K562 (cell line): ENCODE measurements around the gene LHFPL5. TPM values are rescaled to one million over a fixed set of nuclear protein-coding genes. Genes with fewer than 3 reads are reported as not detected.

Experiments
- ATAC-seq: fragments of 200-7000 bp; cut with Tn5 transposase; 3 replicates; pipeline ENCODE4 v1.9.1; 2020; ENCODE audit warnings: moderate library complexity
- BruUV-seq: library from RNA; stranded (reverse); fragments of 400-500 nt; replicated peaks from 2 replicates; lab custom pipeline; 2021; lab: Mats Ljungman, UMichigan
- CTCF ChIA-PET: fragments of 300-600 bp; formaldehyde crosslinking; extraction: SDS; loops from one replicate; lab custom pipeline; 2021; ENCODE audit warnings: low intra/inter-chr PET ratio; lab: Yijun Ruan, JAX
- POLR2A ChIA-PET: fragments of 300-600, 350-650 bp; sonication (Branson Sonifier 250); formaldehyde crosslinking; extraction: SDS; loops from one replicate; lab custom pipeline; 2021; ENCODE audit warnings: antibody characterized with exemption, inconsistent platforms; lab: Yijun Ruan, JAX
- DNase-seq, 4 experiments: peaks; one replicate each; pipeline versions ENCODE4 v3.0.0 to v3.0.0-alpha.2; 2011 to 2018; ENCODE audit warnings: low spot score in 3 of 4, mixed read lengths in 3 of 4; ENCODE audit errors: extremely low read depth in 1 of 4
- FAIRE-seq: peaks from 2 replicates; lab custom pipeline; 2011; peaks lifted over from hg19 to GRCh38; lab: Jason Lieb, UNC
- H2AFZ ChIP-seq: 2 replicates; pipeline ENCODE4 v1.6.0; 2011; ENCODE audit warnings: low read depth, low read length, control low read depth, inconsistent platforms
- H3K27ac ChIP-seq: fragments of 200-600 bp; 3 replicates; pipeline ENCODE4 v1.8.0; 2011; ENCODE audit warnings: low read depth, mild to moderate bottlenecking, control low read depth, inconsistent platforms, low read length, moderate library complexity, mixed read lengths; ENCODE audit errors: extremely low read depth
- H3K27me3 ChIP-seq, 2 experiments: fragments of 300-600 bp in 1 of 2; 2 replicates in 1 of 2; 3 replicates in 1 of 2; pipeline versions ENCODE4 v1.6.0 to v1.8.0; 2011; ENCODE audit warnings: inconsistent platforms in 2 of 2, low read length in 2 of 2, mild to moderate bottlenecking in 1 of 2, mixed read lengths in 1 of 2, moderate library complexity in 1 of 2; ENCODE audit not compliant: control insufficient read depth in 2 of 2, insufficient read depth in 2 of 2
- H3K36me3 ChIP-seq: fragments of 300-600 bp; 3 replicates; pipeline ENCODE4 v1.8.0; 2011; ENCODE audit warnings: mild to moderate bottlenecking, low read length, inconsistent platforms; ENCODE audit not compliant: control insufficient read depth, insufficient read depth
- H3K4me1 ChIP-seq, 2 experiments: fragments of 200-600 bp in 1 of 2; replicated peaks in 1 of 2; 2 replicates in 1 of 2; 3 replicates in 1 of 2; pipeline versions ENCODE4 v1.5.1 to v1.8.0; 2011; ENCODE audit warnings: inconsistent platforms in 2 of 2, low read length in 2 of 2, mild to moderate bottlenecking in 1 of 2, mixed read lengths in 1 of 2, moderate library complexity in 1 of 2; ENCODE audit not compliant: control insufficient read depth in 2 of 2, insufficient read depth in 2 of 2
- H3K4me2 ChIP-seq: 2 replicates; pipeline ENCODE4 v1.6.1; 2011; ENCODE audit warnings: low read length, control low read depth, inconsistent platforms, mixed read lengths; ENCODE audit not compliant: insufficient read depth
- H3K4me3 ChIP-seq: fragments of 200-600 bp; sonication (generic), shearing (Covaris generic); 2 replicates; pipeline ENCODE4 v1.5.1; 2016; ENCODE audit warnings: control low read depth, inconsistent platforms
- H3K79me2 ChIP-seq: fragments of 200-600 bp; 3 replicates; pipeline ENCODE4 v1.8.0; 2011; ENCODE audit warnings: low read length, inconsistent platforms; ENCODE audit not compliant: control insufficient read depth, insufficient read depth
- H3K9ac ChIP-seq, 2 experiments: 2 replicates each; pipeline versions ENCODE4 v1.6.0 to v1.6.1; 2011; ENCODE audit warnings: low read depth in 2 of 2, low read length in 2 of 2, control low read depth in 1 of 2, inconsistent platforms in 1 of 2, mild to moderate bottlenecking in 1 of 2, mixed read lengths in 1 of 2; ENCODE audit not compliant: insufficient read depth in 1 of 2
- H3K9me1 ChIP-seq: one replicate; pipeline ENCODE4 v1.6.0; 2011; ENCODE audit warnings: inconsistent platforms, mild to moderate bottlenecking, low read length, moderate library complexity; ENCODE audit not compliant: control insufficient read depth, insufficient read depth
- H3K9me3 ChIP-seq: replicated peaks from 2 replicates; pipeline ENCODE4 v1.5.1; 2011; ENCODE audit warnings: low read depth, low read length, inconsistent platforms; ENCODE audit not compliant: control insufficient read depth, insufficient read depth
- H4K20me1 ChIP-seq: replicated peaks from 2 replicates; pipeline ENCODE4 v1.6.1; 2011; ENCODE audit warnings: low read length, inconsistent platforms, mixed read lengths; ENCODE audit not compliant: control insufficient read depth, insufficient read depth
- NFIC ChIP-seq: fragments of 450-650 bp; IDR thresholded peaks from 2 replicates; pipeline ENCODE4 v1.6.1; 2017; ENCODE audit warnings: mild to moderate bottlenecking, inconsistent platforms
- NFIX ChIP-seq: fragments of 250-450 bp; sonication (Bioruptor Pico); IDR thresholded peaks from 2 replicates; pipeline ENCODE4 v1.4.0; 2020; ENCODE audit warnings: low read depth, mild to moderate bottlenecking, moderate library complexity
- TSHZ1 ChIP-seq: fragments of 250-450 bp; sonication (Bioruptor Pico); IDR thresholded peaks from 2 replicates; pipeline ENCODE4 v1.4.0; 2020; ENCODE audit warnings: mild to moderate bottlenecking, moderate library complexity
- WGBS: fragments of 100-300 bp; shearing (Covaris generic); methylation state at CpG from one replicate; pipeline ENCODE4 v1.1.6; 2016; ENCODE audit warnings: low coverage, mixed read lengths; ENCODE audit not compliant: insufficient coverage; ENCODE audit errors: missing lambda C conversion rate; 5-methylcytosine and 5-hydroxymethylcytosine counted together
- in situ Hi-C: fragments of 300-500 bp; cut with MboI; formaldehyde crosslinking; loops from 4 replicates; pipeline ENCODE4 v1.15.0; 2018; ENCODE audit warnings: inconsistent platforms, mixed read lengths
- intact Hi-C: fragments of 100-400 bp; cut with micrococcal nuclease; formaldehyde crosslinking; loops from 2 replicates; pipeline ENCODE4 v1.14.2; 2022
- polyA plus RNA-seq, 8 experiments: library from polyadenylated mRNA; depleted of rRNA in 4 of 8; stranded (reverse) in 5 of 8; unstranded in 3 of 8; fragments of >200 nt; fragmentation: Nextera tagmentation in 2 of 8; fragmentation: Illumina TruSeq in 1 of 8; extraction: Ambion mirVana in 2 of 8; extraction: Trizol in 1 of 8; gene quantifications; 2 replicates each; pipeline versions ENCODE4 v1.2.1 to v1.2.3, GENCODE V29; 2011 to 2014; ENCODE audit warnings: inconsistent platforms in 1 of 8, missing spikeins in 1 of 8
- total RNA-seq, 7 experiments: library from RNA; depleted of rRNA in 6 of 7; stranded (reverse); fragments of >200 nt in 6 of 7; fragmentation: Illumina TruSeq in 2 of 7; extraction: Trizol in 2 of 7; gene quantifications; 2 replicates each; pipeline versions ENCODE4 v1.2.1 to v1.2.3, GENCODE V29; 2011 to 2021; ENCODE audit warnings: low replicate concordance in 1 of 7
- TF ChIP-seq, protein P1 (sequence below): fragments of 250-450 bp; sonication (Bioruptor Pico); IDR thresholded peaks from 2 replicates; pipeline ENCODE4 v1.9.0; 2021; ENCODE audit warnings: mild to moderate bottlenecking, inconsistent platforms

The LHFPL5 gene
- total and polyA plus RNA-seq, 9 of the 15 experiments (the other 6 are each of a cell fraction or from before 2014, with no cell fraction given): not detected

DNA sequence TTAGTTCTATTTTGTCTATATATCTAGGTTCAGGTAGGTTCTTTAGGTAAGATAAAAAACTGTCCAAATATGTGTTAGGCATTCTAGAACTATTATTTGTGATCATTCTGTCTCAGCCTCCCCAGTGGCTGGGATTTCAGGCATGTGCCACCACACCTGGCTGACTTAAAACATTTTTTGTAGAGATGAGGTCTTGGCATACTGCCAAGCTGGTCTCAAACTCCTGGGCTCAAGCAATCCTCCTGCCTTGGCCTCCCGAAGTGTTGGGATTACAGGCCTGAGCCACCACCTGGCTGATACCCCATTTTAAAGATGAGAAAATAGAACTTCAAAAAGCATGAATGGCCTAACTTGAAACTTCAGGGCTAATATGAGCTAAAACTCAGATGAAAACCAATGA is 33.9 kb downstream of the LHFPL5 start:
- in situ Hi-C loops: no loop called here
- Histone ChIP-seq H3K4me3 (no peak overlapping the region), H3K4me2 (no peak overlapping the region), H3K4me1 (no peaks in the 10 kb centered on the region; a peak in 1 of 5 replicates), H3K9ac (no peak overlapping the region), H3K27me3 (no peaks in the 10 kb centered on the region), H2AFZ (no peak overlapping the region), H3K9me1 (no peaks in the 10 kb centered on the region), H3K79me2 (no peaks in the 10 kb centered on the region), H3K36me3 (peaks cover 89% of the 10 kb centered on the region), H4K20me1 (no peaks in the 10 kb centered on the region), H3K27ac (no peak overlapping the region), H3K9me3 (no peaks in the 10 kb centered on the region)
- intact Hi-C loops: no loop called here
- BruUV-seq: no TSS peak
- 100% methylated on average over 1 of the region's 1 CpG for WGBS
- POLR2A ChIA-PET: interaction anchor here (0.6 to 2.2 kb wide), 5 partner anchors 8 to 66 kb away, joined by 3 to 9 read pairs (median 4); no protein-coding TSS in a partner anchor
- no peak for ATAC-seq
- peak; percentile 95 for TF ChIP-seq NFIC
- TF ChIP-seq, protein P1, sequence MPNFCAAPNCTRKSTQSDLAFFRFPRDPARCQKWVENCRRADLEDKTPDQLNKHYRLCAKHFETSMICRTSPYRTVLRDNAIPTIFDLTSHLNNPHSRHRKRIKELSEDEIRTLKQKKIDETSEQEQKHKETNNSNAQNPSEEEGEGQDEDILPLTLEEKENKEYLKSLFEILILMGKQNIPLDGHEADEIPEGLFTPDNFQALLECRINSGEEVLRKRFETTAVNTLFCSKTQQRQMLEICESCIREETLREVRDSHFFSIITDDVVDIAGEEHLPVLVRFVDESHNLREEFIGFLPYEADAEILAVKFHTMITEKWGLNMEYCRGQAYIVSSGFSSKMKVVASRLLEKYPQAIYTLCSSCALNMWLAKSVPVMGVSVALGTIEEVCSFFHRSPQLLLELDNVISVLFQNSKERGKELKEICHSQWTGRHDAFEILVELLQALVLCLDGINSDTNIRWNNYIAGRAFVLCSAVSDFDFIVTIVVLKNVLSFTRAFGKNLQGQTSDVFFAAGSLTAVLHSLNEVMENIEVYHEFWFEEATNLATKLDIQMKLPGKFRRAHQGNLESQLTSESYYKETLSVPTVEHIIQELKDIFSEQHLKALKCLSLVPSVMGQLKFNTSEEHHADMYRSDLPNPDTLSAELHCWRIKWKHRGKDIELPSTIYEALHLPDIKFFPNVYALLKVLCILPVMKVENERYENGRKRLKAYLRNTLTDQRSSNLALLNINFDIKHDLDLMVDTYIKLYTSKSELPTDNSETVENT (CRISPR knock-in tag): no peak
- peak; percentile 86 for TF ChIP-seq NFIX (CRISPR knock-in tag)
- TF ChIP-seq TSHZ1 (CRISPR knock-in tag): no peak
- CTCF ChIA-PET: interaction anchor here (0.6 kb wide), 1 partner anchor 256 kb away, joined by 3 read pairs; no protein-coding TSS in a partner anchor
- no peak for FAIRE-seq
- no peak for DNase-seq
